Stimulated activated CD4-positive, alpha-beta T cell treated with anti-CD3 and anti-CD28 coated beads, Interleukin-2, amount 100 ng/mL, for 4 hours (primary cell): ENCODE data around the gene ARMC5.
"Not testable (repeated sequence)": the region's sequence is repeated elsewhere in the genome, so short reads cannot be mapped to it uniquely, and the experiment has no call there.

Experiments used
- DNase-seq: peaks from one replicate; pipeline ENCODE4 v3.0.0-alpha.2; 2020; ENCODE audit warnings: low read depth

The ARMC5 gene, protein sequence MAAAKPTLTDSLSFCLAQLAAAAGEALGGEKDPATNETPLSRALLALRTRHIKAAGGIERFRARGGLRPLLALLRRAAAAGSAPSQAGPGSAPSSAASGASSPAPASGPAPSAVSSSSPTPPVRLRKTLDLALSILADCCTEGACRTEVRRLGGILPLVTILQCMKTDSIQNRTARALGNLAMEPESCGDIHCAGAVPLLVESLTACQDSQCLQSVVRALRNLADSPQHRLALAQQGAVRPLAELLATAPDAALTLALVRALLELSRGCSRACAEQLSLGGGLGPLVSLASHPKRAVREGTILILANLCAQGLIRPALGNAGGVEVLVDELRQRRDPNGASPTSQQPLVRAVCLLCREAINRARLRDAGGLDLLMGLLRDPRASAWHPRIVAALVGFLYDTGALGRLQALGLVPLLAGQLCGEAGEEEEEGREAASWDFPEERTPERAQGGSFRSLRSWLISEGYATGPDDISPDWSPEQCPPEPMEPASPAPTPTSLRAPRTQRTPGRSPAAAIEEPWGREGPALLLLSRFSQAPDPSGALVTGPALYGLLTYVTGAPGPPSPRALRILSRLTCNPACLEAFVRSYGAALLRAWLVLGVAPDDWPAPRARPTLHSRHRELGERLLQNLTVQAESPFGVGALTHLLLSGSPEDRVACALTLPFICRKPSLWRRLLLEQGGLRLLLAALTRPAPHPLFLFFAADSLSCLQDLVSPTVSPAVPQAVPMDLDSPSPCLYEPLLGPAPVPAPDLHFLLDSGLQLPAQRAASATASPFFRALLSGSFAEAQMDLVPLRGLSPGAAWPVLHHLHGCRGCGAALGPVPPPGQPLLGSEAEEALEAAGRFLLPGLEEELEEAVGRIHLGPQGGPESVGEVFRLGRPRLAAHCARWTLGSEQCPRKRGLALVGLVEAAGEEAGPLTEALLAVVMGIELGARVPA

DNA sequence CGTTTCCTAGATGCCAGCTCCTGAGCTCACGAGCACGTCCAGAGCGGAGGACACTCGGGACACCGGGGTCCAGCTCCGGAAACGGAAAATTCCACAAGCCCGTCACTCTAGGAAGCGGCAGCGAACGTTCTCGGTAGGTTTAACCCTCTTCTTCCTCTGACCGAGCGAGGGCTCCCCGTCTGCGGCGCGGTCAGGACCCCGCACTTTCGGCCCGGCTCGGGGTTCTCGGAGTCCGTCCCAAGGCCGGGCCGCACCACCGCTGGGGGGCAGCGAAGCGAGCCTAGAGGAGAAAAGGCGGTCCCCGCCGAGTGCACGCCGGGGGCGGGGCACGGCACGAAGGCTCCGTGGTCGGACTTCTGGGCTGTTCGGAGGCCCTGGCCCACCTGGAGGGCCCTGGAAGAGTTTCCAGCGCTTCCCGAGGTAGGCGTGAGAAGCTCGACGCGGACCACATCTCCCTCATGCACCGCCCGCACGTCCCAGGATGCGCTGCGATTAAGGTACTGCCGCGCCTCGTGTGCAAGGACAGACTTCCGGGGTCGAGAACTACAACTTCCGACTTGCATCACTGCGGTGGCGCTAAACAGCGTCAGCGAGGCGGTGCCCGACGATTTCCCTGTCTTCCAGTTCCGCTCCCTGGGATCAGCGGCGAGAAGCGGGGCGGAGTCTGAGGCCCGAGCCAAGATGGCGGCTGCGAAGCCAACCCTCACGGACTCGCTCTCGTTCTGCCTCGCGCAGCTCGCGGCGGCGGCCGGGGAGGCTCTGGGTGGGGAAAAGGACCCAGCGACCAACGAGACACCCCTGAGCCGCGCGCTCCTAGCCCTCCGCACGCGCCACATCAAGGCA is at the start of gene ARMC5:
Gene ARMC5, plus strand, starts transcription at position 658 of the 843 bp plus-strand sequence. Its CDS starts 24 bp downstream, at position 682.
- peak; percentile 96 for DNase-seq

DNA sequence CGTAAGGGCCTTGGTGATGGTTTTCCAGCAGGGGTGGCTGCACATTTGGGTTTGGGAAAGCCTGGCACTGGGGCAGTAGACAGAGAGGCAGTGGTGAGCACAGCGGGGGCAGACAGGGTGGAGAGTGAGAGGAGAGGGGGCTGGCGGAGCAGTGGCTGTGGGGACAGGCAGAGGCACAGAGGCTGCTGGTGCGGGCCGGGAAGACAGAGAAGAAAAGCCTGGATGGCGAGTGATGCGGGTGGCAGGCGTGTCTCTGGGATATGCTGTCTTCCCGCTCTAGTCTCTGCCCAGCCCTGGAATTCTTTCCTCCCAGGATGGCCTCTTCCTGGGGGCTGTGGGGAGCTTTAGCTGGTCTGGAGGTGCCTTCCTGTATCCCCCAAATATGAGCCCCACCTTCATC is 49.2 kb upstream of the ARMC5 start:
- DNase-seq, result no peak

DNA sequence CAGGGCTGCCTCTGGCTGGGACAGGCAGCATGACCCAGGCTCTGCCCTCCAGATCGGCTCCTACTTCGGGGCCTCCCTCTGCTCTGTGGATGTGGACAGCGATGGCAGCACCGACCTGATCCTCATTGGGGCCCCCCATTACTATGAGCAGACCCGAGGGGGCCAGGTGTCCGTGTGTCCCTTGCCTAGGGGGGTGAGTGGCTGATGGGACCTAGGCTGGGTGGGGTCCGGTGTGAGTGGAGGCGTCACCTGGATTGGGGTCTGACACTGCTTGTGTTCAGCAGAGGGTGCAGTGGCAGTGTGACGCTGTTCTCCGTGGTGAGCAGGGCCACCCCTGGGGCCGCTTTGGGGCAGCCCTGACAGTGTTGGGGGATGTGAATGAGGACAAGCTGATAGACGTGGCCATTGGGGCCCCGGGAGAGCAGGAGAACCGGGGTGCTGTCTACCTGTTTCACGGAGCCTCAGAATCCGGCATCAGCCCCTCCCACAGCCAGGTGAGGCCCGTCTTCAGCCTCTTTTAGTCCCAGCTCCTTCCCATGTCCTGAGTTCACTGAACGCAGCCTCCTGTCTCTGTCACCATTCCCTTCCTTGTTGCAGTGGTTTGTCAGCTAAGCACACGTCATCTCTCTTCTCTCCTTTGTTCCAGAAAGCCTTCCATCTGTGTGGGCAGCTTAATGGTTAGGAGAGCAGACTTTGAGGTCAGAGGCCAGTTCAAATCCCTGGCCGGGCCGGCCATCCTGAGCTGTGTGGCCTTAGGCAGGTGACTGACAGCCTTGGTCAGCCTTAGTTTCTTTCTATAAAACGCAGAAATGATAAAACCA is 48.1 kb upstream of the ARMC5 start:
- DNase-seq, result no peak

DNA sequence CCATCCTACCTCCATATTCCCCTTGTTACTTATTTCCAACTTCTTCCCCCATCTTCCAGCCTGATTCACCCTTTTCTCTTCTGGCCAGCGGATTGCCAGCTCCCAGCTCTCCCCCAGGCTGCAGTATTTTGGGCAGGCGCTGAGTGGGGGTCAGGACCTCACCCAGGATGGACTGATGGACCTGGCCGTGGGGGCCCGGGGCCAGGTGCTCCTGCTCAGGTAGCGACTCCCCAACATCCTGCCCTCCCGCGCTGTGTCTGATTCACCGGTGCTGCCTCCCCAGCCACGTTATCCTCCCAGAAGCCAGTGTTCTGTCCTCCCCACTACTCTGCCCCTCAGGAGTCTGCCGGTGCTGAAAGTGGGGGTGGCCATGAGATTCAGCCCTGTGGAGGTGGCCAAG is 46.6 kb upstream of the ARMC5 start:
- DNase-seq, result no peak

DNA sequence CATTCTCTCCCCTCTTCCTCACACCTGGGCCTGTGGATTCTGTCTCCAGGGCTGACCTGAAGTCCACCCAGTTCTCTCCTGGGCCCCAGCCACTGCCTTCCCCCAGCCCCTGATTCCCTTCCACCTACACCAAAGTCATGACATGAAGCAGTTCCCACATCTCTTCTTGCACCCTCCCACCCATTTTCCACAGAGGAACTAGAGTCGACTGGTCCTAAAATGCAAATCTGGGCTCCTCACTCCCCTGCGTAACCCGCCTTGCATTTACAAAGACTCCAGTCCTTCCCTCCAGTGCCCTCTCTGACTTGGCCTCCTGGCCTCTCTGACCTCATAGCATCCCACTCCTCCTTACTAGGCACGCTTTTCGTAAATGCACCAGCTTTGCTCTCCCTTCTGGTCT is 45.9 kb upstream of the ARMC5 start:
- no peak for DNase-seq

DNA sequence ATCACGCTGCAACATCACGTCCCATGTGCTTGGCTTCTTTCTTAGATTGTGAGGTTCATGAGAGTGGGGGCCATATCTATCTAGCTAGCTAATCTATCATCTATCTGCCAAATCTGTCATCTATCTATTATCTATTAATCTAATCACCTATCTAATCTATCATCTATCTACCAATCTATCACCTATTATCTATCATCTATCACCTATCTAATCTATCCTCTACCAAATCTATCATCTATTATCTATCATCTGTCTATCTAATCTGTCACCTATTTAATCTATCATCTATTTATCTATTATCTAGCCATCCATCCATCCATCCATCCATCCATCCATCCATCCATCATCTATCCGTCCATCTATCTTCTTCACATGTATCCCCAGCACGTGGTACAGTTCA is 45.4 kb upstream of the ARMC5 start:
- no peak for DNase-seq

DNA sequence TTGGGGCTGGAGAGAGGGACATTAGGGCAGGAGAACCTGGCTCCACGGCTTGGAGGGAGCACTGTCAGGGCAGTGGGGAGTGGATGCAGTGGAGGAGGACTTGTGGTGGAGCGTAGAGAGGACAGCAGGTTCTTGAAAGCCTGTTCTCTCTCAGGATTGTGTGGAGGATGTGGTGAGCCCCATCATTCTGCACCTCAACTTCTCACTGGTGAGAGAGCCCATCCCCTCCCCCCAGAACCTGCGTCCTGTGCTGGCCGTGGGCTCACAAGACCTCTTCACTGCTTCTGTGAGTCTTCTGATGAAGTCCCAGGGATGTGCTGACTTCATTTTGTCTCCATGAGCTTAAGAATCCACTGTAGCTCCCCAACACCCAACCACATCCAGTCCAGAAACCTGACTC is 44.6 kb upstream of the ARMC5 start:
- no peak for DNase-seq

DNA sequence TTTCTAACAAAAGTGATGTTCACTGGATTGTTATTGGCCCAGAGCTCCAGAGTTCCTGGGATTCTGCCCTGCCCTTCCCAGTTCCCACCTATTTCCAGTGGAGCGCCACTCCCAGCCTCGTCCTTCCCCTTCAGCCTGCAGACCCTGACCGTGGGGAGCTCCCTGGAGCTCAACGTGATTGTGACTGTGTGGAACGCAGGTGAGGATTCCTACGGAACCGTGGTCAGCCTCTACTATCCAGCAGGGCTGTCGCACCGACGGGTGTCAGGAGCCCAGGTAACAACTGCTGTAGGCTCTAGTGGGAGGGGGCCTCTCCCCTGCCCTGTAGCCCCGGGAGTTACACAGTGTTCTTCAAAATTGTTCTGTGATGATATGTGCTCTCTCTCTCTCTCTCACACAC is 42.9 kb upstream of the ARMC5 start:
- no peak for DNase-seq

DNA sequence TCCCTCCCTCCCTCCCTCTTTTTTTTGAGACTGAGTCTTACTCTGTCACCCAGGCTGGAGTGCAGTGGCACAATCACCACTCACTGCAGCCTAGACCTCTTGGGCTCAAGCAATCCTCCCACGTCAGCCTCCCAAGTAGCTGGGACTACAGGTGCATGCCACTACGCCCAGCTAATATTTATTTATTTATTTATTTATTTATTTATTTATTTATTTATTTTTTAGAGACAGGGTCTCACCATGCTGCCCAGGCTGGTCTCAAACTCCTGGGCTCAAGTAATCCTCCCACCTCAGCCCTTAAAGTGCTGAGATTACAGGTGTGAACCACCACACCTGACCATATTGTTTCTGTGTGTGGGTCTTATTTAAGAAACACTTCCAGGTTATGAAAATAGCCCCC is 42.3 kb upstream of the ARMC5 start:
- DNase-seq, result not testable (repeated sequence)

DNA sequence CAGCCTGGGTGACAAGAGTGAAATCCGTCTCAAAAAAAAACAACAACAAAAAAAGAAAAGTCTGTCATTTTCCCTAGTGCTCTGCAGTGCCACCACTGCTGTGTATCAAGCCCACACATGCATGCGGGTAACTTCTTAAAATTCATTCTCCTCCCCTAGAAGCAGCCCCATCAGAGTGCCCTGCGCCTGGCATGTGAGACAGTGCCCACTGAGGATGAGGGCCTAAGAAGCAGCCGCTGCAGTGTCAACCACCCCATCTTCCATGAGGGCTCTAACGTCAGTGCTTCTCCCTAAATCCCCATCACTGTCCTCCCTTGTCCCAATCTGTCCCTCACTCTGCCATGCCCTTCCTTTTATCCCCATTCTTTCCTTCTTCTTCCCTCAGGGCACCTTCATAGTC is 41.4 kb upstream of the ARMC5 start:
- no peak for DNase-seq

DNA sequence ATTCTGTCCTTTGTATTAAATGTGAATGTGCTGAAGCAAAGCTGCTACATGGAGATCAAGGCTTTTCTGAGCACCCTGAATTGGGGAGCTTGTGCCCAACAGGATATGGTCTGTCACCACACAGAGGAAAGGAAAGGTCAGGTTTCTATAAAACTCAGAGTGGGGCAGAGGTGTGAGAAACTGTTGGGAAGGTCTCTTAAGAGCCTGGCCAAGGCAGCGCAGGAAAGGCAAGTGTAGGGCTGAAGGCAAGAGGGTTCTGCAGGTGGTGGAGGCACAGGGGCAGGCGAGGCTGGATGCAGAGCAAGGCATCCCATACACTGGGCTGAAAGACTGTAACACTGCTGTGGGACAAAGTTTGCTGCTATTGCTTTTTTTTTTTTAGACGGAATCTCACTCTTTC is 39.3 kb upstream of the ARMC5 start:
- no peak for DNase-seq

DNA sequence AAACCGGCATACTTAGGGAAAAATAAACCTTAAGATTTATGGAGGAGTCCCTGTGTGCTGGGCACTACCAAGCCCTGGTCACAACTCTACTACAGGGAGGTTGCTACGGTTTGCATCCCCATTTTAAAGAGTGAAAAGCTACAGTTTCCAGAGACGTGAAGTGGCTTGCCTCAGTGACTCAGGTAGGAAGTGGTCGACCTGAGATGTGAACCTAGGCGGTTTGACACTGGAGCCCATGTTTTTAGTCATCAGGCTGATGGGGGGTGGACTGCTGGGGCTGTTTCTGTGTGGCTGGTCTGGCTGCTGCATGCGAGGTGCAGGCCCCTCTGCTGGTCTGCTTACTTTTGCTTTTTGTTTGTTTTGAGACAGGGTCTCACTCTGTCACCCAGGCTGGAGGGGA is 37.7 kb upstream of the ARMC5 start:
- no peak for DNase-seq

DNA sequence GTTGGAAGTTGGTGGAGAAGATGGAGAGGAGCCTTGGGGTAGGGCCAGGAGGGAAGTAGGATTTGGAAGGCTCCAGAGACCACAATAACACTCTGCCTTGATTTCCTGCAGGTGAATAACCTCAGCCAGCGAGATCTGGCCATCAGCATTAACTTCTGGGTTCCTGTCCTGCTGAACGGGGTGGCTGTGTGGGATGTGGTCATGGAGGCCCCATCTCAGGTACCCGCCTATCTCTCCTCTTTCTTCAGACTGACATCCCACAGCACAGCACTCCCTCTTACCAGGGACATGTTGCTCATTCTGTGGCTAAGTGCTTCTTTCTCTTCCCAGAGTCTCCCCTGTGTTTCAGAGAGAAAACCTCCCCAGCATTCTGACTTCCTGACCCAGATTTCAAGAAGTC is 36.1 kb upstream of the ARMC5 start:
- DNase-seq, result no peak

DNA sequence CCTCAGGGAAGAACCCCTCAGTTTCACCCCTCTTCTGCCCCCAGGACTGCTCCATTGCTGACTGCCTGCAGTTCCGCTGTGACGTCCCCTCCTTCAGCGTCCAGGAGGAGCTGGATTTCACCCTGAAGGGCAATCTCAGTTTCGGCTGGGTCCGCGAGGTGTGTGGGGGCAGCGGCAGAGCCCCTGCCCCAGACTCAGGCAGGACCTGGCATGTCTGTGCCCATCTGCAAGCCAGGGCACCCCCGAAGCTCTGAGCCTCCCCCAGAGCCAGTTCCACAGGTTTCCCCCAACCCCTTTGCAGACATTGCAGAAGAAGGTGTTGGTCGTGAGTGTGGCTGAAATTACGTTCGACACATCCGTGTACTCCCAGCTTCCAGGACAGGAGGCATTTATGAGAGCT is 35.5 kb upstream of the ARMC5 start:
- DNase-seq, result no peak

DNA sequence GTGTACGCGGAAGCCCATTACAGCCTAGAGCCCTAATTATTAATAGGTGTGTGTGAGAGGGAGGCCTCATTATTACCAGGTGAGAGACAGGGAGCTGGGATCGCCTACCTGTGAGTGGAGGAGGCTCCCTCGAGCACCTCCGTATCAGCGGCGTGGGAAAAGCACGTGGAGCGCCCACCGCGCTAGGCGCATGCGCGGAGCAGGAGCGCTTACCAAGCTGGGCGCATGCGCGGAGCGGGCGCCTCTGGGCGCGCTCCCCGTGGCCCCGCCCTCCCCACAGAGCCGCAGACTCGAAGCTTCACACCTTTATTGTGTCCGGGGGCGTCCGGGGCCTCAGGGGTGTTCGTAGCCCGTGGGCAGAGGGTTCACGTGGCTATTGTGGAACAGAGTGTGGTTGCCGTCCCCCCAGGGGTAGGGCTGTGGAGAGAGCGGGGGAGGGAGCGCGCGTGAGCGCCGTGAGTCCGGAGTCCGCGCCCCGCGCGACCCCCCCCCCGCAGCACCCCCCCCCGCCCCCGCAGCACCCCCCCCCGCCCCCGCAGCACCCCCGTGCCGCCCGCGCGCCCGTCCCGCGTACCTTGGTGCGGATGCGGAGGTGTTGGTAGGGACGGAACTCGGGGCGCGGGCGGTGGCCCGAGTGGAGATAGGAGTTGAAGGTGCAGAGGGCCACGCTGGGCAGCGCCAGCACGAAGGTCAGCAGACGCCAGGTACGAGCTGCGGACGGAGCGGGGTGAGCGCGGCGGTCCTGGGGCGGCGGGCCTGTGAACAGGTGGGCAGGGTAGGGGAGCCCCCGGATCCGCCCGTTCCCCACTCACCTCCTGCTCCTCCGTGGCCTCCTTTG is 31.6 kb upstream of the ARMC5 start:
- peak; percentile 75 for DNase-seq

DNA sequence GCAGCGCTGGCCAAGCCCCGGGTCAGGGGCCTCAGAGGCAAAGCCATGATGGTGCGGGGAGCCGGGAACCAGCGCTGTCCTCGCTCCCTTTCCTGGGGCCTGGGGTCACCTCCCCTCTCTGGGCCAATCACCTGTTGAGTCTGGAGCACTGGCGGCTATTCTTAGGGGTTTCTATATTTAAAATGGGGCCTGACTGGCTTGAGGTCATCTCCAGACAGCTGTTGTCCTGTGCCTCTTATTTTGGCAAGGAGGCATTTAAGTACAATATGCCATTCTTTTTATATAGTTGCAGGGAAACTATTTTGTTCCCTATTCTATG is 31.1 kb upstream of the ARMC5 start, which contains the start of gene COX6A2:
Gene COX6A2, minus strand, starts transcription at position 82 of the 319 bp plus-strand sequence. Its CDS starts 35 bp downstream, at position 47.
- DNase-seq, result no peak

DNA sequence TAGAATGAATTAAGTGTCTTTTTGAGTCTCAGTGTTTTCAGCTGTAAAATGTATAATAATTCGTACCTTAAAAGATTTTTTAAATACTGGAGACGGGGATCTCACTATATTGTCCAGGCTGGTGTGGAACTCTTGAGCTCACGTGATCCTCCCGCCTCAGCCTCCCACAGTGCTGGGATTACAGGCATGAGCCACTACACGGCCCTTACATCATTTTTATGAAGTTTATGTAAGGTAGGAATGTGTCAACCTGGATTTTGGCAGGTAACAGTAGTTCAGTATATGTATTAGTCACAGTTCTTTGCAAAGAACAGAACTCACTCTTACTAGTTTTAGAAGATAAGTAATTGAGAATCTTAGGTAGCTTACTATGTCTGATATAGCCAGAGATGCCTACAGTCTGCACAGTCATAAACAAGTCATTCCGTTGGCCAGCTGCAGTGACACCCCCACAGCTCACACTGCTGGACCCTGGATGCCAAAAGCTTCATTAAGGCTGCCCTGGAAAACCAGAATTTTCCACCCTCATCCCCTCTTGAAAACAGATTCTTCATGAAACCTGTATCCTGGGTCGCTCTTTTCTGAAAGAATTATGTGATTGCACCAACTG is 30.6 kb upstream of the ARMC5 start:
- DNase-seq, result no peak

DNA sequence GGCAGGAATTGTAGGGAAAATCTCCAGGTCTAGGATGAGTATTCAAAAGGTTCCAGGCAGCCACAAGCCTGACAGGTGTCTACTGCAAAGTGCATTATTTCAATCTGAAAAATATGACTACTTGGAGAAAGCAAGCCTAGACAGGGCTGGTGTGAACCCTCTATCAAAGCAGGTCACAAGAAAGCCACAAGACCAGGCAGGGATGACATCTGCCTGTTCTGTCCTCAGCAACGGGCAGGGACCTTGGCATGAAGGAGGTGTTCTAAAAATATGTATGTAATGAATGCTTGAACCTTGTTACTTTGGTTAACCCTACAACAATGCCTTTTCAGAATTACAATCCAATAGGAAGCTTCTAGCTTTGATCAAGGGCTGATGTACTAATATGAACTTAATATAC is 30.0 kb upstream of the ARMC5 start:
- no peak for DNase-seq

DNA sequence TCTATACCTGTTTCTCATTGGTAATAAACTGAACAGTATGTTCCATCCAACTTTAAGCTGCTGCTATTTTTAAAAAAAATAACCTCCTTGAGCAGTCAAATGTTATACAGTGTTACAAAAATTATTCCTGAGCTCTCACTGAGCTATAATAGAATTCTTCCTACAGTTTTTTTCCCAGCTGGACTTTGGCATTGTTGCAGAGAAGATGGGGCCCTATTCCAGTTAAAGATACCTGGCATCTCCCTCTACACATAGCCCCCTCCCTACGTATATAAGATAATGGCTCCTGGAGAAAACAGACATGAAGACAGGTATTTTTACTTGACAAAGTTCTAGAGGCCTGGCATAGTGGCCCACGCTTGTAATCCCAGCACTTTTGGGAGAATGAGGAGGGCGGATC is 29.5 kb upstream of the ARMC5 start:
- no peak for DNase-seq
